Stimulated activated CD8-positive, alpha-beta memory T cell treated with anti-CD3 and anti-CD28 coated beads, Interleukin-4, amount 100 ng/mL, for 1 hour (primary cell): ENCODE results near the gene FLVCR2.

Source experiments
- DNase-seq, 2 donors: peaks; one replicate each; pipeline ENCODE4 v3.0.0-alpha.2; 2020; ENCODE audit warnings: low read depth in 2 of 2, low spot score in 1 of 2

FLVCR2 gene

DNA sequence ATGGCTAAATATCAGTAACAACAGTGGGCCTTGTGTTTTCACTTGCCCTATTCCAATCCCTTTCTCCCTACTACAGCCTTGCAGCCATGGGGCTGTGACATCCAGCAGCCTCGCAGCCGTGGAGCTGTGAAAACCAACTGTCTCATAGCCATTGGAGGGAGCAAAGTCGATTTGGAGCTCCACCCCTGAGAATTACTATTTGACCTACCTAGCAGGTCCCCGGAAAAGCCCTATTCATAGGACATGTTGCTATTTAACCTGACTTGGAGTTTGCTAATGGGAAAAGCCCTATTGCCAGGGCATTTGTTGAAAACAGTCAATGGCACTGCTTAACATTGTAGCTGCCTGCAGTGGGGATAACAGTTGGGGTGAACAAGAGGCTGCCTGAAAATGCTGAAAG, 49.0 kb downstream of the FLVCR2 start:
- DNase-seq = no peak

DNA sequence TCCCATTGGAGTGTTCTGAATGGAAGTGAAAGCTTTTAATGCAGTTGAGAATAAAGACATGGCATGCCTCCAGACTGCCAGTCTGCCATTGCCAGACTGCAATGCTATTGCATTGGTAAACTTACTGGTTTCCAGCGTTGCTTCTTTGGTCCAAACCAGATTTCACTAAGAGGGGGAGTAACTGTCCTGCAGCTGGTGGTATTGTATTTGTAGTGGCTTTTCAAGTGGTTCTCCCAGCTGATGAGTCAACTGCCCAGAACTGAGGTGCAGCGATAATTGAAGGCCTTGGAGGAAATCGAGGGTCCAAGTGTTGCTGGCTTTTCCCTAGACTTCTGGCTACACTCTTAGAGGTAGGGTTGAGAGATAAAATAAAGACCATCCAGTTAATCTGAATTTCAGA, 50.4 kb downstream of the FLVCR2 start:
- DNase-seq = no peak

DNA sequence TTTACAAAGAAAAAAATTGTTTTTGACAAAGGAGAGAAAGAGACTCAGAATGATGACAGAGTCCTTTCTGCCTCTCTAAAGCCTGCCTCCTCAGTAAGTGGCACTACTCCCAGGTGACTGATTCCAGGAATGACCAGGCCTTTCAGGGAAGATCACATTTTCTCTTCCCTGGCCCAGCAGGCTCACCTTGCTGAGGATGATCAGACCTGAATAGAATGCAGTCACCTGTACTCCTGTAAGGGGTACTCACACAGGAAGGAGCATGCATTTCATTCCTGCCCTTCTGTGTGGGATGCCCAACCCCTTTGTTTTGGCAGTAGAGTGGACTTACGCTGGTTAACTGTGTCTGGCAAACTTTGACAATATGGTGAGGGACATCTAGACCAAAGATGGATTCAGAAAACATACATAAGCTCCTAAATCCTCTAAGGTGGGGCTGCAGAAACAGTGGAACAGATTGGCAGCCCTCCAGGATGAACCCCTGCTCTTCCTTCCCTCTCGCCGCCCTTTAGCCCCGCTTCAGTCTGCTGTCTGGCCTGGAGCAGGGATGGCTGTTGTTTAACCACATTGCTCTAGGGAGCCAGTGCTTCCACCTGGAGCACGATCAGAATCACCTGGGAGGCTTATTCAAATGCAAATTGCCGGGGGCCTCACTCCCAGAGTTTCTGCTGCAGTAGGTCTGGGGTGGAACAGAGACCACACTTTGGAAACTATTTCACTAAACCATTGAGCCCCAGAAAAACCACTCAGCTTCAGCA, 52.5 kb downstream of the FLVCR2 start:
- DNase-seq = no peak

DNA sequence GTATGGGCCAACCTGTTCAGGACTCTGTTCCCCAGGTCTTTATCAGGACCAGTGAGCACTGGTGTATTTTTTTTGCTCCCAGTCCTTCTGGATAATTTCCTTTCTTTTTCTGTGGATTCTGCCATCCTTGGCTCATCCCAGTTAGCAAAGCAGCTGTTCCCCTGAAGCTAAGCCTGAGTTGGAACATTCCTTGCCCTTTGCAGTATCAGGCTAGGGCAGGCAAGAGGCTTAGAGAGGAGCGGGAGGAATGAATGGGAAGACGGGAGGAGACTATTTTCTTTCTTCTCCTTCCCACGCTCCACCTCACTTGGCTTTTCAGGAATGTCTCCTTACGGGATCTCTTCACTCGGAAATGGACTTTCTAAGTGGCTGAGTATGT, 53.0 kb downstream of the FLVCR2 start:
- DNase-seq = no peak

DNA sequence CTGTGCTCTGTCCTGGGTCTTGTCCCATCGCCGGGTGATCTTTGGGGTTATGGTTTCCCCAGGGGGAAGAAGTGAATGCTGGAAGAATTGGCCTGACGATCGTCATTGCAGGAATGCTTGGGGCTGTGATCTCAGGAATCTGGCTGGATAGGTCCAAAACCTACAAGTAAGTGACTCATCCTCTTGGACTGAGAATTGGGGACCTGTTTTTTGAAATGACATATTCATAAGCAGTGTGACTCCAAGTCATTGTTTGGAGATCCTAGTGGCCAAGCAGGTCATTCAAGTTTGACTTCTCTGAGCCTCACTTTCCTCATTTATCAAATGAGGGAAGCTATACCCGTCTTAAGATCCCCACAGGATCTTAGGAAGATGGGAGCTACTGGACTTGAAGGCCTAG, 56.4 kb downstream of the FLVCR2 start:
- no peak for DNase-seq

DNA sequence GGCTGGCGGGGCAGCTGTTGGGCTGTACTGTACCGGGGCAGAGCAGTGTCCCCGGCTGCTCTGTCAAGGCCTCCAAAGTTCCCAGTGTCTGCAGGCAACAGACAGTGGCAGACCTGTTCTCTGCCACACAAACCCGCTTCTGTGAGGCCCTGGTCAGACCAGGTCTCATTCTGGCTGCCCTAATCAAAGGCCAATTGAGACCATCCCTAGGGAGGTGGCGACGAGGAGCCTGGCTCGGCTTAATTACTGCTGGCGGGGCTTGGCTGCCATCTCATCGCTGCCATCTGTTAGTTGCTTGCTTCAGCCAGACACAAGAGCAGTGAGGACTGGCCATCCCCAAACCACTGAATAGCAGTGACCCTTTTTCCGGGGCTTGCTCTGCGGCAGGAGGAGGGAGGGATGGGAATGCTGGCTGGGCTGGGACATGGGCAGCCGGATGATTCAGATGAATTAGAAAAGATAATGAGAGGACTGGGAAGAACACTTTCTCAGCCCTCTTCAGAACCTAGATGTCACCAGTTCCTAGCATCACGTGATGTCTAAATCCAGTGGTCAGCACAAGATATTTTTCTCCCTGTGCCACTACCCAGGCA, 57.8 kb downstream of the FLVCR2 start:
- DNase-seq = no peak

DNA sequence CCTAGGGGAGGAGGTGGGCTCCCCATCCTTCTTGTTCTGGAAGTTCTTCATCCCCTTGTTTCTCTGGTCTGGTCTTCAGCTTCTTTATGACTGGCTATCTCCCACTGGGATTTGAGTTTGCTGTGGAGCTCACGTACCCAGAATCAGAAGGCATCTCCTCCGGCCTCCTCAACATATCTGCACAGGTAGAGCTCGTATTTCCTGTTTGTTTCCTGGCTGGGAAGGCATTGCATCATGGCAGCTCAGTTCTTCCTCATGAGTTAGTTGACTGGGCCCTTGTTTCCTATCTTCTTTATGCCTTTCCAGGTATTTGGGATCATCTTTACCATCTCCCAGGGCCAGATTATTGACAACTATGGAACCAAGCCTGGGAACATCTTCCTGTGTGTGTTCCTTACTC, 62.5 kb downstream of the FLVCR2 start:
- DNase-seq = no peak

DNA sequence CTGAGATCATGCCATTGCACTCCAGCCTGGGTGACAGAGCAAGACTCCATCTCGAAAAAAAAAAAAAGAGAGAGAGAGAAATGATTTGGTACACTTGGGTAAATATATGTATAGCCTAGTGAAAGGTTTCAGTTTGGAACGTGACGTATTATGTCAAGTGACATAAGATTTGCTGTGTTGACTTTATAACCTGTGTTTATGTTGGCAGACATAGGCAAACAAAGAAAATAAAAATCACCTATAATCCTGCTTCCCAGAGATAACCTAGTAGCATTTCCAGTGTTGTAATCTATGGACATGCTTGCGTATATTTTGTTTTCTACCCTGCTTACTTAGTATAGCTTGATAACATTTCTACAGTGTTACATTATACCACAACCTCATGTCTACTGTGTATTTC, 65.6 kb downstream of the FLVCR2 start:
- no peak for DNase-seq

DNA sequence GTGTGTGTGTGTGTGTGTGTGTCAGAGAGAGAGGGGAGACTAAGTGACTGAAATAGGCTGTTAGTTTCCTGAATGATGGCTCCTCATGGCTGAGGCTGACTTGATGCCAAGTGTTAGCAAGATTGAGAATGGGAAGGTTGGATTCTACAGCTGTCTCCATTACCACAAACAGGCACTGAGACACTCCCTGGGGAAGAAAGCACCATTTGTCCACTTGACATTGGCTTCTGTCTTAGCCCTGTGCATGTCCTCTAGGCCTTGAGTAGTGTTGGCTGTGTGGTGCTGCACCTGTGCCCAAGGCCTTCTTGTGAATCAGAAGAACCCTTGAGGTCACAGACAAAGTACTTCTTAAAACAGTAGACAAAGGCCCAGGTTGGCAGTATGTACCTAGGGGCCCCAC, 66.6 kb downstream of the FLVCR2 start:
- no peak for DNase-seq

DNA sequence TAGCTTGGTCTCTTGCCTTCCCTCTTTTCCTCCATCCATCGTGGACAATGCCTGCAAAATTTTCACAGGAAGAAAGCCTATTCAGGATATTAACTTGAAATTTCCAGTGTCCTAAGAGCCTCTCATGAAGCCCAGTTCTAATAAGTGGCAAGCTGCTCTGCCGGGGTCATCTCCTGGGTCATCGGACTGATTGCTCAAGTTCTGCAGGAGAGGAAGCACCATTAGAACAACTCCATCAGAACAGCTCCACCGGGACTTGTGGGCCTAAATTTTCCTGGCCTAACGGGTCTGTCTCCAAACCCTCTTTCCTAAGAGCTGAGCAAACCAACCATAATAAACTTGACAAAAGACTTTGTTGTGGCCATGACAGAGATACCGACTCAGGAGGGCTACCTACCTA, 68.3 kb downstream of the FLVCR2 start:
- DNase-seq = no peak

DNA sequence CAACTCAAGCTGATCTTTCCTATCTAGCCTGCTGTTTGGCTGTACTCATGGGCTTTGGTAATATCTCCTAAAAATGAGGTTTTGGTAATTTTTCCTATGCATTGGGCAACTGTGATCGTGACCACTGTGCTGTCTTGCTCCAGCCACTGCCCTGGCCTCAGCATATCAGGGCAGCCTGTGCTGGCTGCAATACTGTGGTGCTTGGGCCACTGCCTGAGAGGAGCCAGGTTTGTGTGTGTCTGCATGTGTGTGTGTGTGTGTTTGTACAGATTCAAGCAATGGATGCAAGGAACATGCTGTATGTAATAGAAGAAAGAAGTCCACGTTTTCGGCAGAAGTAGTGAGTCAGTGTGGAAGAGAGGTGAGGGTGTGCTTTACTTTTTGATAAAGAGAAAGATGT, 69.2 kb downstream of the FLVCR2 start:
- no peak for DNase-seq

DNA sequence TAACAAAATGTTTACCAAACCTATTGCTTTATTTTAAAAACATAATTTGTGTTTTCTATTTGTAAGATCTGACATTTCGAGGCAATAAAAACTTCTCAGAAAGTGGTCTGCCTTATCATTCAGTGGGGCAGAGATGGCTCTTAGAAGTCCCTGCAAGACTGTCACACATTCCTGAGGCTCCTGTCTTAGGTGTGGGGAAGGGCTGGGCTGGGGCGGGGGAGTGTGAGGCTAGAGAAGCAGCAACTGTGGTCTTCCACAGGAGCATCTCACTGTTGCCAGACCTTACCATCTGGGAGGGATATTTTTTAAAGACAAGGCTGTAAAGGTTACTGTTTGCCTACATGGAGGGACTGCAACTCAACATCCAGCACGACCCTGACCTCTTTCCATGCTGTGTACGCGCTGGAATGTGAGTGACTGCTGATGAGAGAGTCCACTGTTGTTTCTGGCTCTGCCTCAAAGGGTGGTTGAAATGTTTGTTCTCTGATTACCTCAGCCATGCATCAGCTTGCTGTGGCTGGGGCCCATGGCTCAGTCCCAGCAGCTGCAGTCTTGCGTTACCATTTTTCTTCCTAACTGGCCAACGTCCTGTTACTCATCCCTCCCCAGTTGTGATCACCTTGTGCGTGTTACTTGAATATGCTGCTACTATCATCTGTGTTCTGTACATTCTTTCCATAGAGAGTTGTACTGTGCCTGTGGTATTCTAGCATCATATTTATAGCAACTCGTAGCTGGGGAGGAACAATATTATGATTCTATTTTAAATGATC, 69.8 kb downstream of the FLVCR2 start:
- no peak for DNase-seq

DNA sequence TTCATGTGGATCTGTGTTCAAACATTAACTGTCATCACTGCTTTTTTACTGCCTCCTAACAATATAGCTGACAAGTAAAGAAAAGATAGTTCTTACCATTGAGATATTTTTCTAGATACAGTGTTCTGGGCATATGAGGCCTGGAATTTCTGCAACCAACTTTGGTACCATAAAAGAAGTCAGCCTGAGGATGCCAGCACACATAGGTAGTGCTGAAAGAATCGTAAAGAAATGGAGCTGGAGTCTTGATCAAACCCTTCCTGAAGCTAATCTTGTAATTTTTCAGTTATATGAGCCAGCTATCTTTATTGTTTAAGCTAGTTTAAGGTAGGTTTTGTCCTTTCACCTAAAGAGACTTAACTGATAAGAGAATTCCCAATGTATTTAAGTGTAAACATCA, 70.9 kb downstream of the FLVCR2 start:
- no peak for DNase-seq

DNA sequence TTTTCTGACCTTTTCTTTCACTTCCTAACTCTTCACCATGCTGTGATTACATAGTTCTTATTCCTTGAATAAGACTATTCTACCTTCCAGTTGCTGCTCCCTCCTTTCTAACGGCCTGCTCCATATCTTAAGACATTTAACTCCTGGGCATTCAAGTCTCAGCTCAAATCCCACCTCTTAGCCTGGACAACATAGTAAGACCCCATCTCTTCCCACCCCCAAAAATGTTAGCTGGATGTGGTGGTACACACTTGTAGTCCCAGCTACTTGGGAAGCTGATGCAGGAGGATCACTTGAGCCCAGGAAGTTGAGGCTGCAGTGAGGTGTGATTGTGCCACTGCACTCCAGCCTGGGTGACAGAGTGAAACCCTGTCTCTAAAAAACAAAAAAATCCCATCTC, 71.4 kb downstream of the FLVCR2 start:
- no peak for DNase-seq

DNA sequence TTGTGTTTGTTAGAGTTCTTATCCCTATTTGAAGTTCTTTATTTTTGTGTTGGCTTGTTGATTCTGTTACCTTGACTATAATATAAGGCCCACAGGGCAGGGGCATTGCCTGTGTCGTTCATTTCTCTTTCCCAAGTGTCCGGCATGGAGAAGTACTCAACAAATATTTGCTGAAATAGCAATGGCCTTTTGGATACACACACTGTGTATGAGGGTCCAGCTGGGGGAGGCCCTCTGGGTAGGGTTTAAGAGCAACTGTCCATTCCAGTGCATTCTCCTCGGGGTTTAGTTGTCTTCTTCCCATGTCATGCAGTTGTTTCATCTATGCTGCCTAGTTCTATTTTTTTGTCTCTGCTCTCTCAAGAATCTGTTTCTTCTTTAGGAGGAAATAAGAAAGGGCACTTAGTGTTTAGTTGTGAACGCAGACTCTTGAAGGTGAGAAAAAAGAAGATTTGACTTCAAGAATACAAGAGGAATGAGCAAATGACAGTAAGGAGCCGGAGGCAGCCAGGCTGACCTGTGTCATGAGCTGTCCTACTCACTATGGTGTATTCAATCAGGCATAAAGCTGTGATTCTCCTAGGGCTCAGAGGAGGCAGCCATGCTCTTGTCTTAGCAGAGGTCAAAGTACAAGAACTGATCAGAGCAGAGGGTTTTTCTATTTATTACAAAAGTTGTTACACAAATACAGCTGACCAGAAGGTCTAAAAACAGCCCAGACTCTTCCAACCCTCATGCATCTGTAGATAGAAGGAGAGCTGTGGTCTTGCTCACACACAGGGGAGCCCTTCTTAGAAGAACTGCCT, 72.0 kb downstream of the FLVCR2 start:
- DNase-seq = no peak

DNA sequence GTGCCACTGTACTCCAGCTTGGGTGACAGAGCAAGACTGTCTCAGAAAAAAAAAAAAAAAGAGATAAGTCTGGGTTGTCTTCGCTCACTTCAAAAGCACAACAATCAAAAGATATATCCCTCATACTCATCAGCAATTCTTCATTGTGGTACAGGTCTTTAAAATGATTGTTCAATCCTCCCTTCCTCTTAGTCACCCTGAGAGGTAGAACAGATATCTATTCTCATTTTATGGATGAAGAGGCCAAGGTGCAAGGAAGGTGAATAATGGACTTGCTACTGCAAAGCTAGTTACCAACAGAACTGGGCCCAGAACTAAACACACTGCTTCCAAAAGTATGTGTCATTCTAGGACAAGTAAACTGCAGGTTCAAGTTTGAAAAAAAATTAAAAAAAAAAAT, 75.1 kb downstream of the FLVCR2 start:
- no peak for DNase-seq

DNA sequence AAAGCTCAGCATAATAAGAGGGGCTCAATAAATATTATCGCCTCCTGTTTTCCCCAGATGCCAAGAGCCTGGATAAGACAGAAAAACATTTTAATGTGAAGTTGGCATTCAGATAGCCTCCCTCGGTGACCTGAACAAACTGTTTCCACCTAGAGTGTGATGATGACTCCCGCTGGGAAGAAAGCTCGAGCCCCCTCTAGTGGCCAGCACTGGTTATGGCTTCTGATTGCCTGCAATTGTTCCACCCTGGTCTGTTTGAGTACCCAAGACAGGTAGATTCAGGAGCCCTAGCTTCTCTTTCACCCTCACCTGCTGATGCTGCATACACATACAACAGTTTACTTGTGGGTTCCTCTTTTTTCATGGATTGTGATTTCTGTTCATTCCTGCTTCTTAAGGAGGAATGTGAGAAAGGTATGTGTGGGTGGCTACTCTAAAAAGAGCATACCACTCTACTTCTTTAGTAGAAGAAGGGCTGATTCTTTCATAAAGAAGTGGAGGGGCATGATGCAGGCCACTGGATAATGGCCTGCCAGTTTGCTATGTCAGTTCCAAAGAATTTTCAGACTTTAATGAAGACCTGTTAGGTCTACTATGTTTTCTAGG, 75.8 kb downstream of the FLVCR2 start:
- peak; percentile 65 to 68 for DNase-seq

DNA sequence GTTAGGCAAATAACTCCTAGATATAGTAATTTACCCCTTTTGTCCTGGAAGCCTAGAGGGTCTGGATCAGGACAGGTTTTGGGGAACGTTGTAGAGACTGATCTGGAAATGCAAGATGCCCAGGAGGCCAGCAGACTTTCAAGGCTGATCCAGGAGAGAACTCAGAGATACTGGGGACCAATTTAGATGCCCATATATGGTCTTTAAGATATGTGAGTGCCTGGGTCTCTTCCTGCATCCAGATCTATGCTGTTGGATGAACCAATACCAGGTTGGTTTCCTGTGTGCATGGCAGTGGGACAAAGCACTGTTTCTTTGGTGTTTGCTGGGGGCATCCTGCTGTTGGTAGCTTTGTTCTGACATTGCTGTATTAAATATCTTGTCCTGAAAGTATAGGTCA, 76.8 kb downstream of the FLVCR2 start:
- no peak for DNase-seq

DNA sequence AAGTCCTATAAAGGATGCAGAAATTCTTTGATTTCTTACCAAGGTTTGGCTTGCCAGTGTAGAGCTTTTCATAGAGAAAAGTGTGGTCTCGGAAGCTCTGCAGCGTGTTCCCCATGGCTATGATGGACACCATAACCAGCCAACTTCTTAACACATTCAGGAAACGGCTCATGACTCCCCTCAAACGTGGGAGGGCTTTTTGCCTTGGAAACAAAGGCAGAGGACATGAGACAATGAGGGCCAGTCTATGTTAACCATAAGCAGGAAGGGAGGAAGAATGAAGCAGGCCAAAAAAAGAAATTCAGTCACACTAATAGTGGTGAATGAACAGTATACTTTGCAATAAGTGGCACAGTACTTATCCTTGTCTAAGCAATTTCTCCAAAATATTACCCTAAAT, 78.9 kb downstream of the FLVCR2 start:
- DNase-seq = no peak

DNA sequence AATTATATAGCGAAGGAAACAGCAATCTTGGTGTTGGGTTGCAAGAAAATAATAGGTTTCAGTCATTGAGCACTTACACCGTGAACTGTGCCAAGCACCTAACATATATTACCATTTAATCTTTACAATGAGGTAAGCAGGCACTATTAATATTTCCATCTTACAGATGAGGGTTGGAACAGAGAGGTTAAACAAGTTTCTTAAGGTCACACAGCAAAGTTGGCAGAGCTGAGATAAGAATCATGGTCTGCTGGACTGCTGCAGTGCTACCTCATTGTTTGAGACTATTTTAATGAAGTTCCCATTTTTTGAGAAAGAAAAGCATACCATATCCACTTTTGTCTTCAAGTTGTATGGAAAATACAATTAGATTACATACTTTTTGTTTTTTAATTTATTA, 80.5 kb downstream of the FLVCR2 start:
- no peak for DNase-seq

DNA sequence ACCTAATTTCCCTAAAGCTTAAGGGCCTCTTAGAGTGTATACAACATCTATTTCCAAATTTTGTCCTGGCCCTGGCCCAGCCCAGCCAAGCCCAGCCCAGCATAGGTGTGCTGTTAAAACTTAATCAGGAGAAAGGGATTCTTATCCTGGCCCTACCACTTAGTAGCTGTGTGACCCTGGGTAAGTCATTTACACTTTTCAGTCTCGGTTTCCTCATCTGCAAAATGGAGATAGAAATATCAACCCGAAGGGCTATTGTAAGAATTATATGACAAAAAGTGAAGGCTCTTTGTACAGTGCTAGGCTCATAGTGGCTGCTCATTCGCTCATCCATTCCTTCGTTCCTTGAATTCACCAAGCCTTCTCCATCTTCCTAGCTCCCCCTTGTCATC, 81.8 kb downstream of the FLVCR2 start:
- DNase-seq = no peak
